ENCODE results near the gene GHR.

DNA sequence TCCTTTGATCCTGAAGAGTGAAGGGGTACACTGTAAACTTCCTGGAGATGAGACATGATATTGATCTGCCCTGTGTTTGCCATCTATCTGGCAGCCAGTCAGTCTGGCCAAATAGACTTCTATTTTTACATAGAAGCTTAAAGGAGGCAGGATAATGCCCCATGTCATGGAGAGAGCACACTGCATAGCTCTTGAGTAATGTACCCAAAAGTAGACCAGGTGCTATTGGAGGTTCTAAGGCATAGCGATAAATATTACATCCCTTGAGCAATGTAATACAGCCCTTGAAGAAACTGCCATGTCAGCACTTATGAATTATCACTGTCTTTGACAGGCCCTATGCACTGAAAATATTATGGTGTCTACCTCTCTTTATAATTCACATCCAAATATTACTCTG, 131.8 kb downstream of the GHR start:
- TF ChIP-seq CTCF (IDR thresholded peaks at IDR 0.05) (no peak), POLR2A (IDR thresholded peaks at IDR 0.05) (no peak)
